HG03060 (cell line): ENCODE results near the gene STAT5A.
"Not testable (repeated sequence)": the region's sequence is repeated elsewhere in the genome, so short reads cannot be mapped to it uniquely, and the experiment has no call there.

Experiments
- ATAC-seq: cut with Tn5 transposase; IDR thresholded peaks from one replicate; pipeline ENCODE4 v1.9.1; 2021; ENCODE audit warnings: low read depth, moderate number of reproducible peaks; ENCODE audit not compliant: unreplicated experiment

STAT5A gene

GRCh38 chr17:42283241-42284023 is 4.9 kb upstream of the STAT5A start:
- no peak for ATAC-seq

- no peak for ATAC-seq
Measured at GRCh38 chr17:42284024-42284369, 4.3 kb upstream of the STAT5A start.

- no peak for ATAC-seq
Measured at GRCh38 chr17:42284566-42284965, 3.7 kb upstream of the STAT5A start.

GRCh38 chr17:42285346-42286050 is 2.8 kb upstream of the STAT5A start:
- no peak for ATAC-seq

- no peak for ATAC-seq
Measured at GRCh38 chr17:42286411-42287221, 1.7 kb upstream of the STAT5A start.

- no peak for ATAC-seq
Measured at GRCh38 chr17:42287305-42287976, 857 bp upstream of the STAT5A start.

- ATAC-seq, result no peak
Measured at GRCh38 chr17:42288803-42289610, 709 bp downstream of the STAT5A start.

- ATAC-seq, result no peak
Measured at GRCh38 chr17:42289611-42290181, 1.4 kb downstream of the STAT5A start.

GRCh38 chr17:42290577-42290976 is 2.3 kb downstream of the STAT5A start:
- no peak for ATAC-seq

- no peak for ATAC-seq
Measured at GRCh38 chr17:42291129-42291528, 2.8 kb downstream of the STAT5A start.

- no peak for ATAC-seq
Measured at GRCh38 chr17:42294469-42295398, 6.4 kb downstream of the STAT5A start.

GRCh38 chr17:42296012-42296411 is 7.7 kb downstream of the STAT5A start:
- ATAC-seq, result no peak

GRCh38 chr17:42297775-42298174 is 9.5 kb downstream of the STAT5A start:
- ATAC-seq, result not testable (repeated sequence)

- not testable (repeated sequence) for ATAC-seq
Measured at GRCh38 chr17:42299361-42299760, 11.1 kb downstream of the STAT5A start.

- ATAC-seq, result not testable (repeated sequence)
Measured at GRCh38 chr17:42299913-42300312, 11.6 kb downstream of the STAT5A start.

- no peak for ATAC-seq
Measured at GRCh38 chr17:42301022-42301421, 12.7 kb downstream of the STAT5A start.

- no peak for ATAC-seq
Measured at GRCh38 chr17:42303694-42304093, 15.4 kb downstream of the STAT5A start.
